GM12874 (cell line): ENCODE measurements around the gene CCNJL.

Experiments used
- TF ChIP-seq, protein P1 (sequence below): IDR thresholded peaks from 2 replicates; pipeline ENCODE4 v1.5.1; 2011; ENCODE audit warnings: low read depth, mild to moderate bottlenecking, control low read depth, low read length, moderate library complexity; ENCODE audit not compliant: insufficient read depth

The CCNJL gene

DNA sequence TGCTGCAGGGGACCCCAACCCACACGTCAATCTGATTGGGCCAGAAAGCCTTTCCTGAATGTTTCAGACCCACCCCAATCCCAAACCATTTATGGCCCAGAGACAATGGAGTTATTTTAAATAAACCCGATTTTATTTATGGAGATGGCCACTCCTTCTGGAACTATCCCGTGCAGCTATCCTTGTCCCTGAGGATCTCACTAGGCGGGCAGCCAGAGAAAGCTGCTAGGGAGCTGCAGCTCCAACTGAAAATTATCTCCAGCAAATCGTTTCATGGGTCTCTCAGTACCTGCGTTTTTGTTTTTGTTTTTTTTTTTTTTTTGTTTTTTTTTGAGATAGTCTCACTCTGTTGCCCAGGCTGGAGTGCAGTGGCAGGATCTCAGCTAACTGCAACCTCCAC is 35.1 kb upstream of the CCNJL start:
- TF ChIP-seq, protein P1, sequence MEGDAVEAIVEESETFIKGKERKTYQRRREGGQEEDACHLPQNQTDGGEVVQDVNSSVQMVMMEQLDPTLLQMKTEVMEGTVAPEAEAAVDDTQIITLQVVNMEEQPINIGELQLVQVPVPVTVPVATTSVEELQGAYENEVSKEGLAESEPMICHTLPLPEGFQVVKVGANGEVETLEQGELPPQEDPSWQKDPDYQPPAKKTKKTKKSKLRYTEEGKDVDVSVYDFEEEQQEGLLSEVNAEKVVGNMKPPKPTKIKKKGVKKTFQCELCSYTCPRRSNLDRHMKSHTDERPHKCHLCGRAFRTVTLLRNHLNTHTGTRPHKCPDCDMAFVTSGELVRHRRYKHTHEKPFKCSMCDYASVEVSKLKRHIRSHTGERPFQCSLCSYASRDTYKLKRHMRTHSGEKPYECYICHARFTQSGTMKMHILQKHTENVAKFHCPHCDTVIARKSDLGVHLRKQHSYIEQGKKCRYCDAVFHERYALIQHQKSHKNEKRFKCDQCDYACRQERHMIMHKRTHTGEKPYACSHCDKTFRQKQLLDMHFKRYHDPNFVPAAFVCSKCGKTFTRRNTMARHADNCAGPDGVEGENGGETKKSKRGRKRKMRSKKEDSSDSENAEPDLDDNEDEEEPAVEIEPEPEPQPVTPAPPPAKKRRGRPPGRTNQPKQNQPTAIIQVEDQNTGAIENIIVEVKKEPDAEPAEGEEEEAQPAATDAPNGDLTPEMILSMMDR: no peak

DNA sequence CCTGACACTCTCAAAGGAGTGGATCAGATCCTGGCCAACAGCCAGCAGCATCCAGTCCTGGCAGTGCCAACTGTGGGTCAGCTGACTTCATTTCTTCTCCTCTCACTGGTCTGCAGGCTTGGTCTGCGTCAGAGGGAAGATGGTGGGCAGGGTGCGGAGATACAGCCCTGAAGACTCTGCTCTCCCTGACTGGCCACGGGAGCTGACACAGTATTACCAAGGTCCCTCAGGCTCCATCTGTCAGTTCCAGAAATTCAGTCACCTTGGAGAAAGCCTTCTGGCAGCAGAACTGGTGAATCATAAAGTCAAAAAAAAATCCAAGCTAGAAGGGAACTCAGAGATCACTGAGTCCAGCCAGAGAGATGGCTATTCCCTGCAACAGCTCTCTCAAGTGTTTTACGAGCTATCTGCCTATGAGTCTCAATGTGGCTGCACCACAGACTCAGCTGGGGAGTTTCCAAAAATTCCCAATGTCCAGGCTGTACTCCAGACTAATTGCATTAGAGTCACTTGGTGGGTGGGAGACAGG is 30.1 kb upstream of the CCNJL start:
- TF ChIP-seq, protein P1: no peak

DNA sequence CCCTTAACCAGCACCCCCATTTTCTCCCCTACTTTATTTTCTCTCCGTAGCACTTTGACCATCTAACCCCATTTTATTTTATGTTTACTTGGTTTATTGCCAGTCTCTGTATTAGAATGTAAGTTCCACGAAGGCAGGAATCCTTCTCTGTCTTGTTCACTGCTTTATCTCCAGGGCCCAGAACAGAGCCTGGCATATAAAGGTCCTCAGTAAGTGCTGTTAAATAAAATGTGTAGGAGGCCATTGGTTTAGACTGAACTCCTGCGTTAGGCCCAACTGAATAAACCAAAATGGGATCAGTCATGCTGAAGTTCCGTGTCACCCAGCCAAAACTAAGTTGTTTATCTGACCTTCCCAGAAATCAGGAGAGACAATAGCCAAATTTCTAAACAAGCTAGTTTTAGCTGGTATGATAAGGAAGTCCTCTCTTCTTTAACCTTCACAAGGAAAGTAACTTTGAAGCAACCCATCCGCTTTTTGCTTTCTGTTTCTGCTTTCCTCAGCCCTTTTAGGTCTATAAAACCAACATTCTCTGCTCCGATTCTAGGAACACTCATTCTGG is 29.0 kb upstream of the CCNJL start:
- TF ChIP-seq, protein P1: no peak

DNA sequence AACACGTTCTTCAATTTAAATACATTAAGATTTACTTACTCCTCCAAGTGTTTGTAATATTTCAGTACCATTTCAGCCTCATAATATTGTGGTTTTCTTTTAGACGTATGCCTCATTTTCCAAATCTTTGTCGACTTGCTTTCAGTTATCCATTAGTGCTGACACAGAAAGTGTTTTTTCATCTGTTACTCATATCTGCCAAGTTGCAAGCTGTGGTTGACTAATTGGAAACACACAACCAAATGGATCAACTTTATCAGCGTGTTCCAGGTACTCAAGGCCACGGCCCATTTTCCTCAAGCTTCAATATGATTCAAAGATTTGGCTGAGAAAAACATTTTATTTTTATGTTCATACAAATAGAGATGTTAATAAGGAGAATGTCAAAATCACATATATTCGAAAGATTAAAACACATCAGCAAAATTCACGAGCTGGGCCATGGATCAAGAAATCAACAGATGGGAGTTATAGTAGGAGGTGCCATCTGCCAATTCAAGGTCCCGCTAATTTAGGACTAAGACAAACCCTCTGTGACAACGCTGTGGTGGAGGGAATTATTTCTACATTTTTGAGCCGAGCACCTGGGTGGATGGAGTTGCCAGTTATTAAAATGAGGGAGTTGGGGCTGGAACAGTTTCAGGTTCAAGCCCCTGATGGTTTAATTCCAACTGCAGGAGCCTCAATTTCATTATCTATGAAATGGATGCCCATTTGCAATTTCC is 27.2 kb upstream of the CCNJL start:
- TF ChIP-seq, protein P1: no peak

DNA sequence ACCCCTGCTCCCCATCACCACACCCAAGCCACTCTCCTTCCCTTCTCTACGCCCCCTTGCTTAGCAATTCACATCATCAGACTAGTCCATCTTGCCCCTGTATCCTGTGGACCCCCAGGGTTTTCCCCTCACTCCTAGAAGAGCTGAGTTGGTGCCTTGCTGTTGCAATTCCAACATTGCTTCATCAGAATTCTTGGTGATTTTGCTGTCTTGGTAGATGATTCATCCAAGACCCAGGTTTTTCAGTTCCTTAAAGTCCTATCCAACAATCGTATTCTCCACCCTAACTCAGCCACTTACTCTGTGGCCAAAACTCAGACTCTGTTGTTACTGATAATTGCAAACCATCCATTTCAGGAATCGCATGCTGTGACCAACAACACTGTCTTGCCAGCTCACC is 21.4 kb upstream of the CCNJL start:
- TF ChIP-seq, protein P1: no peak

DNA sequence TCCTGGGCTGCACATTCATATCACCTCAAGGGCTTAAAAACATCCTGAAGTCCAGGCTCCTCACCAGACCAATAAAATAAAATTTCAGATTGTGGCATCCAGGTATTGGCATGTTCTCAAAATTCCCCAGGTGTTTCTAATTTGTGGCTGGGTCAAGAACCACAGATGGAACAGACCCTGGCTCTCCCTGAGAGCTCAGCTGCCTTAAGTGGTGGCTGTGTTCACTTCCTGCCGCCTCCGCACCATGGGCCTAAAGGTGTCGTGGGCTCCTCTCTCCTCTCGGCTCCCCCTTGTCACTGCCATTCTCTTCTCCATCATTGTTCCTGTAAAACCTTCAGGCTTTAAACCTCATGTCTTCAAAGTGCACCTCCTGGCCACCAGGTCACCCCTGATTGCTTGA is 17.8 kb upstream of the CCNJL start:
- TF ChIP-seq, protein P1: no peak

DNA sequence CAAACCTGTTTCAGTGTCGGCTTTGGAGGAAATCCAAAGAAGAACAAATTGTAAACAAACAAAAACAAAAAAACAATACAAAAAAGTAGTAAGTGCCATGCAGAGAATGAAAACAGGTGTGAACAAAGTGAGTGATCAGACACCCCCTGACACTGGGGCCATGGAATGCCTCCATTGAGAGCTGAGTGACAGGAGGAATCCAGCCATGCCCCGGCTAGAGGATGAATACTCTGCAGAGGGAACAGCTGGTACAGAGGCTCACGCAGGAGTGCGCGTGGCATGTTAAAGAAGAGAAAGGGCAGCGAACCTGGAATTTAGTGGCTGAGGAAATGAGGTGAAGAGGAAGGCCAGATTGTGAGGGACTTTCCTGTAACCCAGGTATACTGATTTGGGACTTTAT is 15.5 kb upstream of the CCNJL start:
- TF ChIP-seq, protein P1: no peak
